Superior temporal gyrus (tissue), 1 donor: ENCODE data around the gene ELANE.

Experiments
- DNase-seq: peaks from one replicate; pipeline ENCODE4 v3.0.0-alpha.2; 2016; ENCODE audit errors: extremely low spot score

ELANE gene

DNA sequence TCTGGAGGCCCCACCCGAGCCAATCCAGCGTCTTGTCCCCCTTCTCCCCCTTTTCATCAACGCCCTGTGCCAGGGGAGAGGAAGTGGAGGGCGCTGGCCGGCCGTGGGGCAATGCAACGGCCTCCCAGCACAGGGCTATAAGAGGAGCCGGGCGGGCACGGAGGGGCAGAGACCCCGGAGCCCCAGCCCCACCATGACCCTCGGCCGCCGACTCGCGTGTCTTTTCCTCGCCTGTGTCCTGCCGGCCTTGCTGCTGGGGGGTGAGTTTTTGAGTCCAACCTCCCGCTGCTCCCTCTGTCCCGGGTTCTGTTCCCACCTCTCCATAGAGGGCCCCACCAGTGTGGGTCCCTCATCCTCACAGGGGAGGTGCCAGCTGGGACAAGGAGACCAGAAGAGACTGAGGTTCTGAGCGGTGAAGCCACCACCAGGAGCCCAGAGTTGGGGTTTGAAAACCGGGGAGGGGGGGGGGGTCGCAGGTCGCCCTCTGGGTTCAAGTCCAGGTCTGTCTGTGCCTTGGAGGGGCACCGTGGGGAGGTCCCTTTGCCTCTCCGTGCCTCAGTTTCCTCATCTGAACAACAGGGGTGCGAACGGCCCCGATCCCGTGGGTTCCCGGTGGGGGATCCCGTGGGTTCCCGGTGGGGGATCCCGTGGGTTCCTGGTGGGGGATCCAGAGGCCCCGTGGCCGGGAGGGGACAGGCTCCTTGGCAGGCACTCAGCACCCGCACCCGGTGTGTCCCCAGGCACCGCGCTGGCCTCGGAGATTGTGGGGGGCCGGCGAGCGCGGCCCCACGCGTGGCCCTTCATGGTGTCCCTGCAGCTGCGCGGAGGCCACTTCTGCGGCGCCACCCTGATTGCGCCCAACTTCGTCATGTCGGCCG, at the start of gene ELANE:
TSS of gene ELANE (plus strand) at position 168 of the 878 bp plus-strand sequence. CDS start at position 194, 26 bp downstream.
- no peak for DNase-seq

DNA sequence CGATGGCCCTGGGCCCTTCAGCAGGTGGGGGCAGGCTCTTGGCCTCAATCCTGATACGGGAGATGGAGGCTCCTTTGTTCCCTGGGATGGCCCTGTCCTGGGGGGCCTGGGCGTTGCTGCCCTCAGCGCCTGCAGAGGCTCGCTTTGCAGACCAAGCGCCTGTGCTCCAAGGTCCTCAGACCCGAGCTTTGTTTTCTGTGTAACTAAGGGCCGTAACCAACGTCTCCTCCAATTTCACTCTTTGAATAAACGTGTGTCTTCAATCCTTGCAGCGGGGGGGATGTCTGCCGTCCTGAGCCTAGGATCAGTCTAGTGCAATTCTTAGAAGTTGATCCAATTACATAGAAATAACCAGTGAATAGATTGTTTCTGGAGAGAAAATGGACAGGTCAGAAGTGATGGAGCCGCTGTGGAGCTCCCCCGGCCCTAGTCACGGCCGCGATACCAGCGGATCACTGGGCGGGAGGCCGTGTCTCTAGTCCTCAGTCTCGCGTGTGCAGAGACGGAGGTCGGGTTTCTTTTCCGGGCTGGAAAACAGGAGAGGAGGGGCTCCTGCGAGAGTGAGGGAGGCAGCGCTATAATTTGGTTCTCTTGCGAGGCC, 49.5 kb upstream of the ELANE start:
- DNase-seq = no peak

- DNase-seq = no peak
Observed at GRCh38 chr19:803099-803561, 49.0 kb upstream of the ELANE start.

GRCh38 chr19:803686-804418, 48.3 kb upstream of the ELANE start:
- no peak for DNase-seq

- DNase-seq = no peak
Observed at GRCh38 chr19:804419-805165, 47.5 kb upstream of the ELANE start.

GRCh38 chr19:805166-805551, 46.9 kb upstream of the ELANE start:
- DNase-seq = no peak

DNA sequence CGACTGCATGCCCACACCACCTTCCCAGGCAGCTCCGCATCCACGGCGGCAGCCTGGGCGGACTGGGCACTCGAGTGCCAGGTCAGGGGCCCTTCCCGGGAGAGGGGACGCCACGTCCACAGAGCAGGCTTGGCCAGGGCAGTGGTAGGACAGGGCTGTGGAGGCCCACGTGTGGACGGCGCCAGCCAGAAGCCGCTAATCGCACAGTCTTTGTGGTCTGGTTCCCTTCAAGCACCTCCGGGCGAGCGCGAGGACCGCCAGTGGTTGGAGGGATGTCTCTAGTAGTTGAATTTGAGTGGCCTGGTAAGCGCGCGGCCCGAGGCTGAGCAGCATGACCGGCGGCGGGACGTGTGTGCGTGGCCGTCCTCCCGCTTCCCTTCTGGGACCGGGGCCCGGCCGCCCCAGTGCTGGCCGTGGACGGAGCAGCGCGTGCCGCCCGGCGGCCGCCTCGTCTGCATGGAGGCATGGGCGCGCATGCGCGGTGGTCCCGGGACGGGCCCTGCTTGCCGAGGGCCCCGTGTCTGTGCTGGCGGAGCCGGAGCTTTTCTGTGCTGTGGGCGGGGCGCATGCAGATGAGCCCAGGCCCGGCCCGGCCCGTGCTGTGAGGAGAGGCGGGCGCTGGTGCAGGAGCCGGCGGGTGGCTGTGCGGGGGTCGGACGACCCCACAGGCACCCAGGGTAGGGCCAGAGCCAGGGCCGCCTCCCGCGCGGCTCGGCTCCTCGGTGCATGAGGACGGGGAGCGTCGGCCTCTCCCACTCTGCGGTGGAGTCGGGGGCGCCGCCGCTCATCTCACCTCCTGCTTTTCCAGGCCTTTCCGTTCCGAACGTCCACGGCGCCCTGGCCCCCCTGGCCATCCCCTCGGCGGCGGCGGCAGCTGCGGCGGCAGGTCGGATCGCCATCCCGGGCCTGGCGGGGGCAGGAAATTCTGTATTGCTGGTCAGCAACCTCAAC, 46.2 kb upstream of the ELANE start:
- DNase-seq = no peak

- DNase-seq = no peak
Observed at GRCh38 chr19:806815-807421, 45.2 kb upstream of the ELANE start.

GRCh38 chr19:807627-808422, 44.3 kb upstream of the ELANE start:
- DNase-seq = no peak

DNA sequence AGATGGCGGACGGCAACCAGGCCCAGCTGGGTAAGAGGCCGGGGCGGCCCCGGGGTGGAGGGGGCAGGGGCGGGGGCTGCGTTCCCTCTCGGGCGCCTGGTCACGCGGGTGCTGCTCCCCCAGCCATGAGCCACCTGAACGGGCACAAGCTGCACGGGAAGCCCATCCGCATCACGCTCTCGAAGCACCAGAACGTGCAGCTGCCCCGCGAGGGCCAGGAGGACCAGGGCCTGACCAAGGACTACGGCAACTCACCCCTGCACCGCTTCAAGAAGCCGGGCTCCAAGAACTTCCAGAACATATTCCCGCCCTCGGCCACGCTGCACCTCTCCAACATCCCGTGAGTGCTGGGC, 43.7 kb upstream of the ELANE start:
- DNase-seq = no peak

GRCh38 chr19:810077-810855, 41.8 kb upstream of the ELANE start:
- no peak for DNase-seq

DNA sequence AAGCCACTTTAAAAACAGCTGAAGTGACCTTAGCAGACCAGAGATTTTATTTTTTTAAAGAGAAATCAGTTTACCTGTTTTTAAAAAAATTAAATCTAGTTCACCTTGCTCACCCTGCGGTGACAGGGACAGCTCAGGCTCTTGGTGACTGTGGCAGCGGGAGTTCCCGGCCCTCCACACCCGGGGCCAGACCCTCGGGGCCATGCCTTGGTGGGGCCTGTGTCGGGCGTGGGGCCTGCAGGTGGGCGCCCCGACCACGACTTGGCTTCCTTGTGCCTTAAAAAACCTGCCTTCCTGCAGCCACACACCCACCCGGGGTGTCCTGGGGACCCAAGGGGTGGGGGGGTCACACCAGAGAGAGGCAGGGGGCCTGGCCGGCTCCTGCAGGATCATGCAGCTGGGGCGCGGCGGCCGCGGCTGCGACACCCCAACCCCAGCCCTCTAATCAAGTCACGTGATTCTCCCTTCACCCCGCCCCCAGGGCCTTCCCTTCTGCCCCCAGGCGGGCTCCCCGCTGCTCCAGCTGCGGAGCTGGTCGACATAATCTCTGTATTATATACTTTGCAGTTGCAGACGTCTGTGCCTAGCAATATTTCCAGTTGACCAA, 41.1 kb upstream of the ELANE start:
- no peak for DNase-seq

DNA sequence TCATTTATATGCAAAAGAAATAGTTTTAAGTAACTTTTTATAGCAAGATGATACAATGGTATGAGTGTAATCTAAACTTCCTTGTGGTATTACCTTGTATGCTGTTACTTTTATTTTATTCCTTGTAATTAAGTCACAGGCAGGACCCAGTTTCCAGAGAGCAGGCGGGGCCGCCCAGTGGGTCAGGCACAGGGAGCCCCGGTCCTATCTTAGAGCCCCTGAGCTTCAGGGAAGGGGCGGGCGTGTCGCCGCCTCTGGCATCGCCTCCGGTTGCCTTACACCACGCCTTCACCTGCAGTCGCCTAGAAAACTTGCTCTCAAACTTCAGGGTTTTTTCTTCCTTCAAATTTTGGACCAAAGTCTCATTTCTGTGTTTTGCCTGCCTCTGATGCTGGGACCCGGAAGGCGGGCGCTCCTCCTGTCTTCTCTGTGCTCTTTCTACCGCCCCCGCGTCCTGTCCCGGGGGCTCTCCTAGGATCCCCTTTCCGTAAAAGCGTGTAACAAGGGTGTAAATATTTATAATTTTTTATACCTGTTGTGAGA, 40.5 kb upstream of the ELANE start:
- DNase-seq = no peak

- DNase-seq = no peak
Observed at GRCh38 chr19:812049-812746, 39.9 kb upstream of the ELANE start.

DNA sequence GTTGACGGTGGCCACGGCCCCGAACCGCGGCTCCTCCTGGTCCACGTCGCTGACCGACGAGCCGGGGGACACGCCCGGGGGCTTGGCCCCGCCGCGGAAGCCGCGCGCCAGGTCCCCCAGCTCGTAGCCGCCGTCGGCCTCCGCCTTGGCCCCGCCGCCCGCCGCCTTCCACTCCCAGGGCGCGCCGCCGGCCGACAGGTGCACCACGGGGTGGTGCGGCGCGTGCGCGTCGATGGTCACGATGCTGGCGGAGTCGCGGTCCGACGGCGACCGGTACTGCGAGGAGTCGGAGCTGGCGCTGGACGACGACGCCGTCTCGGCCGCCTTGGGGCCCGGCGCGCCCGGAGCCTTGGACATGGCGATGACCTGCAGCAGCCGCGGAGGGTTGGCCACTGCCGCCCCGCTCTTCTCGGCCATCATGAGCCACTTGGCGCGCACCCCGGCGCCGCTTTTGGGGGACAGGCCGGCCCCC, 39.3 kb upstream of the ELANE start:
- DNase-seq = no peak

- no peak for DNase-seq
Observed at GRCh38 chr19:813219-814151, 38.6 kb upstream of the ELANE start.
